Parathyroid adenoma (tissue), 2 donors: ENCODE data around the gene ASPDH.

Experiments
- H2AFZ ChIP-seq: fragments of 300-600 bp; sonication (generic); one replicate; pipeline ENCODE4 v1.7.0; 2017; ENCODE audit warnings: antibody characterized with exemption, mild to moderate bottlenecking
- H3K27ac ChIP-seq: fragments of 300-600 bp; sonication (generic); one replicate; pipeline ENCODE4 v1.7.0; 2017
- H3K27me3 ChIP-seq: fragments of 300-600 bp; sonication (generic); one replicate; pipeline ENCODE4 v1.7.0; 2017; ENCODE audit warnings: low read length; ENCODE audit not compliant: control insufficient read depth, insufficient read depth
- H3K36me3 ChIP-seq: fragments of 300-600 bp; sonication (generic); one replicate; pipeline ENCODE4 v1.7.0; 2017; ENCODE audit warnings: low read length; ENCODE audit not compliant: control insufficient read depth, insufficient read depth
- H3K4me1 ChIP-seq: fragments of 300-600 bp; sonication (generic); one replicate; pipeline ENCODE4 v1.7.0; 2017; ENCODE audit warnings: control low read depth
- H3K4me2 ChIP-seq: fragments of 300-600 bp; sonication (generic); one replicate; pipeline ENCODE4 v1.7.0; 2017; ENCODE audit warnings: low read length
- H3K4me3 ChIP-seq: fragments of 300-600 bp; sonication (generic); one replicate; pipeline ENCODE4 v1.7.0; 2017; ENCODE audit warnings: low read depth, low read length
- H3K79me2 ChIP-seq: fragments of 300-600 bp; sonication (generic); one replicate; pipeline ENCODE4 v1.7.0; 2017; ENCODE audit warnings: control low read depth
- H3K9ac ChIP-seq: fragments of 300-600 bp; sonication (generic); one replicate; pipeline ENCODE4 v1.7.0; 2017; ENCODE audit warnings: mild to moderate bottlenecking
- H3K9me3 ChIP-seq: fragments of 300-600 bp; sonication (generic); one replicate; pipeline ENCODE4 v1.7.0; 2017; ENCODE audit warnings: low read length; ENCODE audit not compliant: control insufficient read depth
- TF ChIP-seq, protein P1 (sequence below): fragments of 300-600 bp; sonication (generic); IDR thresholded peaks from one replicate; pipeline ENCODE4 v1.7.0; 2017; ENCODE audit warnings: antibody characterized with exemption, mild to moderate bottlenecking
- donor health status: primary hyperparathyroidism.

The ASPDH gene

DNA sequence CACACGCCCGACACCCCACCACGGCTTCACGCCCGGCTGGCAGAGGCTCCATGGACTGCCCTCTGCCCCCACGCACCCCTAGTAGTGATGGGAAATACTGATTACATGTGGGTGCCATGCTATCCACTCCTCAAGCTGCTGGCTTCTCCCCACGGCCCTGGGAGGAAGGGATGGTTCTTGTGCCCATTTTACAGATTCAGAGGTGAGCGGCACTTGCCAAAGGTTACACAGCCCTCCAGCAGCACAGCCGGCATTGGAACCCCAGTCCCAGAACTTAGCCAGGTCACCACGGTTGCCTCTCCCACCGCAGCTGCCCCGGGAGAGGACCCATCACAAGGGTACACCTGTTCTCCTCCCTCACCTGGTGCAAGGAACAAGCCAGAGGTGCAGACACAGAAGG, 41.3 kb upstream of the ASPDH start:
- Histone ChIP-seq H3K4me1 (peaks cover 4% of the 10 kb centered on the region), H3K4me3 (no peak overlapping the region)
- TF ChIP-seq, protein P1, sequence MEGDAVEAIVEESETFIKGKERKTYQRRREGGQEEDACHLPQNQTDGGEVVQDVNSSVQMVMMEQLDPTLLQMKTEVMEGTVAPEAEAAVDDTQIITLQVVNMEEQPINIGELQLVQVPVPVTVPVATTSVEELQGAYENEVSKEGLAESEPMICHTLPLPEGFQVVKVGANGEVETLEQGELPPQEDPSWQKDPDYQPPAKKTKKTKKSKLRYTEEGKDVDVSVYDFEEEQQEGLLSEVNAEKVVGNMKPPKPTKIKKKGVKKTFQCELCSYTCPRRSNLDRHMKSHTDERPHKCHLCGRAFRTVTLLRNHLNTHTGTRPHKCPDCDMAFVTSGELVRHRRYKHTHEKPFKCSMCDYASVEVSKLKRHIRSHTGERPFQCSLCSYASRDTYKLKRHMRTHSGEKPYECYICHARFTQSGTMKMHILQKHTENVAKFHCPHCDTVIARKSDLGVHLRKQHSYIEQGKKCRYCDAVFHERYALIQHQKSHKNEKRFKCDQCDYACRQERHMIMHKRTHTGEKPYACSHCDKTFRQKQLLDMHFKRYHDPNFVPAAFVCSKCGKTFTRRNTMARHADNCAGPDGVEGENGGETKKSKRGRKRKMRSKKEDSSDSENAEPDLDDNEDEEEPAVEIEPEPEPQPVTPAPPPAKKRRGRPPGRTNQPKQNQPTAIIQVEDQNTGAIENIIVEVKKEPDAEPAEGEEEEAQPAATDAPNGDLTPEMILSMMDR = no peak

GRCh38 chr19:50554212-50554611, 40.5 kb upstream of the ASPDH start:
- H2AFZ ChIP-seq = no peak overlapping the region
- H3K27me3 ChIP-seq = peaks cover 4% of the 10 kb centered on the region
- H3K9ac ChIP-seq = no peak overlapping the region
- H3K9me3 ChIP-seq = no peaks in the 10 kb centered on the region
- TF ChIP-seq, protein P1 = no peak
- no peaks in the 10 kb centered on the region for H3K36me3 ChIP-seq
- peaks cover 4% of the 10 kb centered on the region for H3K4me1 ChIP-seq
- no peak overlapping the region for H3K4me2 ChIP-seq
- no peak overlapping the region for H3K27ac ChIP-seq
- H3K4me3 ChIP-seq = no peak overlapping the region
- no peaks in the 10 kb centered on the region for H3K79me2 ChIP-seq

More for the DNA sequence above, 41.3 kb upstream of the ASPDH start:
- Histone ChIP-seq H3K27me3 (peaks cover 4% of the 10 kb centered on the region), H3K36me3 (no peaks in the 10 kb centered on the region), H2AFZ (no peak overlapping the region), H3K27ac (no peak overlapping the region), H3K79me2 (no peaks in the 10 kb centered on the region), H3K4me2 (no peak overlapping the region), H3K9me3 (no peaks in the 10 kb centered on the region), H3K9ac (no peak overlapping the region)

- Histone ChIP-seq H3K4me2 (no peak overlapping the region), H3K27ac (no peak overlapping the region), H3K27me3 (peaks cover 4% of the 10 kb centered on the region), H2AFZ (no peak overlapping the region), H3K36me3 (no peaks in the 10 kb centered on the region), H3K4me3 (no peak overlapping the region), H3K4me1 (peaks cover 4% of the 10 kb centered on the region), H3K79me2 (no peaks in the 10 kb centered on the region), H3K9me3 (no peaks in the 10 kb centered on the region), H3K9ac (no peak overlapping the region)
- TF ChIP-seq, protein P1 = no peak
Observed at GRCh38 chr19:50553134-50553703, 39.5 kb upstream of the ASPDH start.

DNA sequence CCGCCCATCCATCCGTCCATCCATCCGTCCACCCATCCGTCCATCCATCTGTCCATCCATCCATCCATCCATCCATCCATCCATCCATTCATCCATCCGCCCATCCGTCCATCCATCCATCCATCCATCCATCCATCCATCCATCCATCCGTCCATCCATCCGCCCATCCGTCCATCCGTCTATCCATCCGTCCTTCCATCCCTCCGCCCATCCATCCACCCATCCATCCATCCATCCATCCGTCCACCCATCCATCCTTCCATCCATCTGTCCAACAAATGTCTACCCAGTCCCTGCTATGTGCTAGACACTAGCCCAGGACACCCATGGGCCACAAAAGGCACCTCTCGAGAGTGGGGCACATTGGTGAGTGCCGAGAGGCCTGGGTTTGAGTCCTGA, 38.8 kb upstream of the ASPDH start:
- H3K79me2 ChIP-seq = no peaks in the 10 kb centered on the region
- H2AFZ ChIP-seq = no peak overlapping the region
- H3K36me3 ChIP-seq = no peaks in the 10 kb centered on the region
- TF ChIP-seq, protein P1 = no peak
- H3K4me3 ChIP-seq = no peak overlapping the region
- H3K27ac ChIP-seq = no peak overlapping the region
- H3K9ac ChIP-seq = no peak overlapping the region
- peaks cover 4% of the 10 kb centered on the region for H3K27me3 ChIP-seq
- H3K9me3 ChIP-seq = no peaks in the 10 kb centered on the region
- peaks cover 4% of the 10 kb centered on the region for H3K4me1 ChIP-seq
- no peak overlapping the region for H3K4me2 ChIP-seq

GRCh38 chr19:50551715-50552187, 38.0 kb upstream of the ASPDH start:
- no peak overlapping the region for H3K4me3 ChIP-seq
- no peaks in the 10 kb centered on the region for H3K27me3 ChIP-seq
- no peak overlapping the region for H3K27ac ChIP-seq
- H3K4me2 ChIP-seq = no peak overlapping the region
- no peaks in the 10 kb centered on the region for H3K36me3 ChIP-seq
- H3K9ac ChIP-seq = no peak overlapping the region
- no peaks in the 10 kb centered on the region for H3K79me2 ChIP-seq
- H2AFZ ChIP-seq = no peak overlapping the region
- peaks cover 4% of the 10 kb centered on the region for H3K4me1 ChIP-seq
- no peaks in the 10 kb centered on the region for H3K9me3 ChIP-seq
- TF ChIP-seq, protein P1 = no peak
